ENCODE results near the gene EHF.

The EHF gene

GRCh38 chr11:34674038-34674437 lies 53.1 kb downstream of the EHF start:
- TF ChIP-seq, protein P1, sequence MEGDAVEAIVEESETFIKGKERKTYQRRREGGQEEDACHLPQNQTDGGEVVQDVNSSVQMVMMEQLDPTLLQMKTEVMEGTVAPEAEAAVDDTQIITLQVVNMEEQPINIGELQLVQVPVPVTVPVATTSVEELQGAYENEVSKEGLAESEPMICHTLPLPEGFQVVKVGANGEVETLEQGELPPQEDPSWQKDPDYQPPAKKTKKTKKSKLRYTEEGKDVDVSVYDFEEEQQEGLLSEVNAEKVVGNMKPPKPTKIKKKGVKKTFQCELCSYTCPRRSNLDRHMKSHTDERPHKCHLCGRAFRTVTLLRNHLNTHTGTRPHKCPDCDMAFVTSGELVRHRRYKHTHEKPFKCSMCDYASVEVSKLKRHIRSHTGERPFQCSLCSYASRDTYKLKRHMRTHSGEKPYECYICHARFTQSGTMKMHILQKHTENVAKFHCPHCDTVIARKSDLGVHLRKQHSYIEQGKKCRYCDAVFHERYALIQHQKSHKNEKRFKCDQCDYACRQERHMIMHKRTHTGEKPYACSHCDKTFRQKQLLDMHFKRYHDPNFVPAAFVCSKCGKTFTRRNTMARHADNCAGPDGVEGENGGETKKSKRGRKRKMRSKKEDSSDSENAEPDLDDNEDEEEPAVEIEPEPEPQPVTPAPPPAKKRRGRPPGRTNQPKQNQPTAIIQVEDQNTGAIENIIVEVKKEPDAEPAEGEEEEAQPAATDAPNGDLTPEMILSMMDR (IDR thresholded peaks at IDR 0.05), result no peak
- Histone ChIP-seq H3K9me3 (ENCODE audit: control insufficient read depth, low read length) (no peaks in the 10 kb centered on the region), H3K4me1 (no peaks in the 10 kb centered on the region), H2AFZ (no peak overlapping the region), H3K4me3 (ENCODE audit: low read depth, low read length) (no peak overlapping the region), H3K79me2 (no peaks in the 10 kb centered on the region), H3K9ac (no peak overlapping the region), H3K4me2 (ENCODE audit: low read length) (no peak overlapping the region), H3K27me3 (ENCODE audit: control insufficient read depth, insufficient read depth, low read length) (no peaks in the 10 kb centered on the region), H3K36me3 (ENCODE audit: control insufficient read depth, insufficient read depth, low read length) (no peaks in the 10 kb centered on the region), H3K27ac (no peak overlapping the region)

DNA sequence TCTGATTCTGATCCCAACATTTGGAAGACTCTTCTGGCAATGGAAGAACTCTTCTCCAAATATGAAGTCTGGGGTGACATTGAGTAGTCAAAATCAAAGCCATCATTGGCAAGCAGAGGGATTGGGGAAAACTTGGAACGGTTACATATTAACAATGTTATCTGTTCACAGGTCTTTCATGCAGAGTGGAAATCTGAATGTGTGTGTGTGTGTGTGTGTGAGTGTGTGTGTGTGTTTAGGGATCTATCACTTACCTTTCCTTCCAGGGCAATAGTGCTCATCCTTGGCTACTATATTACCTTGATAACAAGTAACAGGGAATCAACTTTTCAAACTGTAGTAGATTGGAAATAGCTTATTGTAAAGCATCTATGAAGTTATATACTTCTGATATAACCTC lies 55.3 kb downstream of the EHF start:
- Histone ChIP-seq H3K4me2 (ENCODE audit: low read length) (no peak overlapping the region), H3K36me3 (ENCODE audit: control insufficient read depth, insufficient read depth, low read length) (no peaks in the 10 kb centered on the region), H3K79me2 (no peaks in the 10 kb centered on the region), H3K9ac (no peak overlapping the region), H3K9me3 (ENCODE audit: control insufficient read depth, low read length) (no peaks in the 10 kb centered on the region), H3K27me3 (ENCODE audit: control insufficient read depth, insufficient read depth, low read length) (no peaks in the 10 kb centered on the region), H2AFZ (no peak overlapping the region), H3K4me3 (ENCODE audit: low read depth, low read length) (no peak overlapping the region), H3K27ac (no peak overlapping the region), H3K4me1 (no peaks in the 10 kb centered on the region)
- TF ChIP-seq, protein P1 (IDR thresholded peaks at IDR 0.05), result no peak

GRCh38 chr11:34679681-34680080 lies 58.8 kb downstream of the EHF start:
- Histone ChIP-seq H3K79me2 (no peaks in the 10 kb centered on the region), H3K4me2 (ENCODE audit: low read length) (no peak overlapping the region), H3K27me3 (ENCODE audit: control insufficient read depth, insufficient read depth, low read length) (no peaks in the 10 kb centered on the region), H3K9me3 (ENCODE audit: control insufficient read depth, low read length) (no peaks in the 10 kb centered on the region), H3K4me3 (ENCODE audit: low read depth, low read length) (no peak overlapping the region), H3K4me1 (no peaks in the 10 kb centered on the region), H3K9ac (no peak overlapping the region), H3K27ac (no peak overlapping the region), H3K36me3 (ENCODE audit: control insufficient read depth, insufficient read depth, low read length) (no peaks in the 10 kb centered on the region), H2AFZ (no peak overlapping the region)
- TF ChIP-seq, protein P1 (IDR thresholded peaks at IDR 0.05), result no peak

DNA sequence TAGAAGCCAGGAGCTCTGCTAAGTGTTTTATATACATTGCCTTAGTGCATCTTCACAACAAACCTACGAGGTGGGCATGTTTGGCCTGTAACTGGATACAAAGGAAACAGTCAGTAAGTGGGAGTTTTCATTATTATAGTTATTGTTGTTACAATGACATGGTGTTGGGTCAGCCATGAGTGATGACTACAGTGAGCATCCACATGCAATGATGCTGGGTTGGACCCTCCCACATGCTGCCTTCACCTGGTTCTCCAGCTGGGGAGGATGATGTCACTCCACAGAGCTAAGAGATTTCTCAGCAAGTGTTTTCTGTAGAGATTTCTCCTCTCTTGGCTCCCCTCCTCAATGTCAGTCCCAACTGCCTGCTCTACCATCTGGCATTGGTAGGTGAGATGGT lies 59.3 kb downstream of the EHF start:
- Histone ChIP-seq H2AFZ (no peak overlapping the region), H3K27me3 (ENCODE audit: control insufficient read depth, insufficient read depth, low read length) (no peaks in the 10 kb centered on the region), H3K4me2 (ENCODE audit: low read length) (no peak overlapping the region), H3K4me1 (no peaks in the 10 kb centered on the region), H3K79me2 (no peaks in the 10 kb centered on the region), H3K36me3 (ENCODE audit: control insufficient read depth, insufficient read depth, low read length) (no peaks in the 10 kb centered on the region), H3K9me3 (ENCODE audit: control insufficient read depth, low read length) (no peaks in the 10 kb centered on the region), H3K9ac (no peak overlapping the region), H3K4me3 (ENCODE audit: low read depth, low read length) (no peak overlapping the region), H3K27ac (no peak overlapping the region)
- TF ChIP-seq, protein P1 (IDR thresholded peaks at IDR 0.05), result no peak

DNA sequence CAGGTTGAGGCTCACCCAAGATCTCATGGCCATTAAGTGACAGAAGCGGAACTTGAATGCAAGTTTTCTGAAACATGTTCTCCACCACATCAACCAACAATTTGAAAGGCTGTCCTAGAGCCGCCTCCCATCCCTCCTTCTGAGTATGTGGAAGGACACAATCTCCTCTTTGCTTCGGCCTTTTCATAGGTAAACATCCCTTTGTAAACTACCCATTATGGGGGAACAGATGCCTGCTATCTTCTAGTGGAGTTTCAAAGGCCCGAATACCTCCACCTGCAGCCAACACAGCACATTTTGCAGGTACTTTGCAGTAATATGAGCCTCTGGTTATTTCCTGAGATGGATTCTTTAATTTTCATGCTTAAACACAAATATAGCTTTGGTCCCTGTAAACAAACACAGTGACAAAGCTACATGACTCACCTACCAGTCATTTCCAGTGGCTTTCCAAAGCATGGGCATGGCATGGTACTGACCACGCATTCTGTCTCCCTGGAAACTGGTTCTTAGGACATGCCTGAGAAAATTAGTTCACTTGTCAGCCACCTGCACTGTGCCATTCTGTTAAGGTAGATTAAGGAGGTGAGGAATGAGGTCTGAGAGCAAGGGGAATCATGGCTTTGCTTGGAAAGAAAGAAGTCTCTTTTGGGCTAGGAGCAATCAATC lies 60.2 kb downstream of the EHF start:
- H3K27me3 ChIP-seq (ENCODE audit: control insufficient read depth, insufficient read depth, low read length), result no peaks in the 10 kb centered on the region
- no peaks in the 10 kb centered on the region for H3K4me1 ChIP-seq
- no peak overlapping the region for H3K4me3 ChIP-seq (ENCODE audit: low read depth, low read length)
- H3K27ac ChIP-seq, result no peak overlapping the region
- H2AFZ ChIP-seq, result no peak overlapping the region
- TF ChIP-seq, protein P1 (IDR thresholded peaks at IDR 0.05), result no peak
- no peaks in the 10 kb centered on the region for H3K79me2 ChIP-seq
- no peak overlapping the region for H3K9ac ChIP-seq
- no peaks in the 10 kb centered on the region for H3K36me3 ChIP-seq (ENCODE audit: control insufficient read depth, insufficient read depth, low read length)
- H3K9me3 ChIP-seq (ENCODE audit: control insufficient read depth, low read length), result no peaks in the 10 kb centered on the region
- no peak overlapping the region for H3K4me2 ChIP-seq (ENCODE audit: low read length)
